ENCODE measurements around the gene GPT2.

GRCh38 chr16:46857368-46857945 lies 26.7 kb upstream of the GPT2 start:
- no peak for TF ChIP-seq POLR2AphosphoS5 (IDR thresholded peaks at IDR 0.05; ENCODE audit: borderline replicate concordance, low read depth, low read length)
- no peak for TF ChIP-seq EZH2 (IDR thresholded peaks at IDR 0.05)
- TF ChIP-seq FOXP2 (optimal IDR thresholded peaks at IDR 0.05; ENCODE audit: control extremely low read depth, extremely low read length, insufficient read depth) = no peak
